ENCODE results near the gene COL4A1.
"Not testable (repeated sequence)": the region's sequence is repeated elsewhere in the genome, so short reads cannot be mapped to it uniquely, and the experiment has no call there.

Gene COL4A1

DNA sequence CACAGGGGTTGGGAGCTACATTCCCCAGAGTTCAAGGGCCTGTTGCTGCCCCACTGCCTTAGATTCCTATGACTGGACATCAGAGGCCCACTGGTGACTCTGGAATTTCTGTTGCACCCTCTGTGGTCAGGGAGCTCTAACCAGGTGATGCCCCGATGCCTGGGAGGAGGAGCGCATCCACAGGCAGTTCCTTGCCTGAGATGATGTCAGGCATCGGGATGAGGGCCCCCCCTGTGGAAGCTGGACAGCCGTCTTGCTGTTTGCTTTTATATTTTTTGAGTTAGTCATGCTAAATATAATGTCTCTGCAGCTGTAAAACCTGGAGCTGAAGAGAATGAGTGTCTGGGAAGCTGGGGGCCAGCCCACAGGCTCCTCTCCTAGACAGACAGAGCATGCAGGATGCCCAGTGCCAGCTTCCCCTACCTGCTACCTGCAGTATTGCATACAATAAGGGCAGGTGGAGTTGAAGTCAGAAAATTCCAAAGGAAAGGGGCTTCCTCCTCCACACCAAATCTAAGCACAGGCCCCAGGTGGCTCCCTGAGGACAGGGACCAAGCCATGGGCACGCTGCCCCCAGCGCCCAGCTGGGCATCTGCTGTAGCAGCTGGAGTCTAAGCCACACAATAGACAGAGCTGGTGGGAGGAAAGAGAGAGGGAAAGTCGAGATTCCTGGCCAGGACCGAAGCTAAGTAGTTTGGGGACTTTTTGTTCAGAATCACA, 16.4 kb upstream of the COL4A1 start:
- DNase-seq = no peak

DNA sequence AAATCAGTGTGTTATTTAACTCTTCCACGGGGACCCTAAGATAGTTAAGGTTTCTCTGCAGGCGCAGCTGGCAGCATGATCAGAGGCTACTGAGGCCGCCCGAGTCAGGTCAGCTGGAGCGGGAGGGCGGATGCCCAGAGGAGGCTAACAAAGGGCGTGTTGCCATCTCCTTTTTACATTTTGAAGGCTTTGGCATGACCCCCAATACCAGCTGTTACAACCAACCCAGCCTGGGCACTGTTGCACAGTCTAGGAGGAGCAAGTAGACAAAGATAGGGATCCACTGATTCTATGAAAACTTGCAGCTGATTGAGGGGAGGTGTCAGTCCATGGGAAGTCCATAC, 15.8 kb upstream of the COL4A1 start:
- DNase-seq = no peak

DNA sequence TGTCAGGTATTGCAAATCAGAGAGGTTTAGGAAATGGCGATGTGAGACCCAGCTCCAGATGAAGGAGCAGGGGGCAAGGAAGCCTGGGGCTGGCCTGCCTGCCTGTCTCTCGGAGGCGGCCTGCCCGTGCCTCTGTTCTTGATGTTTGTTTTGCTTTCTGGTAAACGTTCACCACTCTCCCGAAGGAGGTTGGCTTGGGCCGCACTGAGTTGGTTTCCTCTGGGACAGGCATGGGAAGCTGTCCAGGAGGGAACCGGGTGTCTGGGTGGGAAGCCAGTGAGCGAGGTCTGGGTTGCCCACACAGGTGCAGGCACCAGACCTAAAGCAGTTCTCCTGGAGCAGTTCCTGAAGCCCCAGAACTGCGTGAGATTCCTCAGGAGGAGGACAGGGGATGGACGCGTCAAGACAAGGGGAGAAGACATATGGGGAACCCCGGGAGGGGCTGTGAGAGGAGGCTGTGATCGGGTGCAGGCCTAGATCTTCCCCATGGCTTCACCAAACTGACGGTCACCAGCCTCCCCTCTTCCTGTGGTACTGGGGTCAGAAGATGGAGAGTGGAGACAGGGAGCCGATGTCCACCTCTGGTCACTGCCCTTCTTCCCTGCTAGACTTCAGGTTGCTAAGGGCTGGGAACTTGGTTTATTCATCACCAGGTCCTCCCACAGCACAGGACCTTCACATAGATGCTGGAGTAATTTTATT, 15.3 kb upstream of the COL4A1 start:
- DNase-seq = no peak

DNA sequence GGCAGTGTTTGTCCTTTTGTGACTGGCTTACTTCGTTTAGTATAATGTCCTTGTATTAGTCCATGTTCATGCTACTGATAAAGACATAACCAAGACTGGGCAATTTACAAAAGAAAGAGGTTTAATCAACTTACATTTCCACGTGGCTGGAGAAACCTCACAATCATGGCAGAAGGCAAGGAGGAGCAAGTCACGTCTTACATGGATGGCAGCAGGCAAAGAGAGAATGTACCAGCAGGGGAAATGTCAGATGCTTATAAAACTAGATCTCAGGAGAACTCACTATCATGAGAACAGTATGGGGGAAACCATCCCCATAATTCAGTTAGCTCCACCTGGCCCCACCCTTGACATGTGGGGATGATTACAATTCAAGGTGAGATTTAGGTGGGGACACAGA, 14.6 kb upstream of the COL4A1 start:
- DNase-seq = not testable (repeated sequence)

DNA sequence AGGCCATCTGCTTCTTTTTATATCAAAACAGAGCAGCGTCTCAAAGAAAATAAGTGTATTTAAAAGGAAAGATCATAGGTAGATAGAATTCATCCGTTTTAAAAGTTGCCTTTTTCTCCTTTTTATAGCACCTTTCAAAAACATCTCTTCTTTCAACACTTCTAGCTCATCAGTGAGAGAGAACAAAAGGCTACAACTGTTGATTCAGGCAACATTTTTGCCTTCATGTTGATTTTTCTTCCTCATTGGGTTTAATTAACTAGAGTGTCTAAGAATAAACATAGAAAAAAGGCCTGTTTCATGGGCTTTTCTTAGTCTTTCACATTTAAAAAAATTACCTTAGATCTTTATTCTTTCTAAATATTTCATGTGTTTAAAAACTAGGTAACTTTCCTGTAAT, 13.7 kb upstream of the COL4A1 start:
- DNase-seq = no peak

DNA sequence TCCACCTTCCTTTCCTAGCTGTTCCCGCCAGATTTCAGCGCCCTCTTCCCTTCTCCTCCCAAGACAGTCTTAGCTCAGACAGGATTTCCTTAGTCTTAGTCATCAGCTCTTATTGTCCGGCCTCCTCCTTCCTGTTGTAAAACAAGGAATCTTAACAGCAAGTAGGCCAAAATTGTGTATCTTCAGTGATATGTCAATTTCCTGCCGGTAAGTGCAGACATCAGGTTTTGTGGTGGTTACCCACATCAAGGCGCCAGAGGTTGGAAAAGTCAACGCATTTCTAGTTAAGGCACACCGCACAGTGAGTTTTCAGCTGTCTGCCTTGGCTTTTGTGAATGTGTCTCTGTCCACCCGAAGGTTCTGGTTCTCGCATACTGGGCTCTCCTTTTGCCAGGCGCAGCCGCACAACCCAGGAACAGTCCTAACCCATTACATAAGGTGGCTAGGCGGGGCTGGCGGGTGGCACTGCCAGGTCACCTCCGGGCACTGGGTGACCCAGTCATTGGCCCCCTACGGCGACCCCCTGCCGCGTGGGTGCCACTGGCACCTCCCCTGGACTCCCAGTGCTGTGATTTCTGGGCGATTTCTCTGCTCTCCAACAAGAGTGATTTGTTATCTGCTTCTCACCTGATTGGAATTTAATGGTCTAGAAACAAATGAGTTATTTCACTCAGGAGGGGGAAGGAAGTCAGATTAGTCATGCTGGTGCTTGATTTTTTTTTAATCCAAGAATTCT, 13.0 kb upstream of the COL4A1 start:
- peak in 1 of 4 experiments; percentile 4 for DNase-seq

DNA sequence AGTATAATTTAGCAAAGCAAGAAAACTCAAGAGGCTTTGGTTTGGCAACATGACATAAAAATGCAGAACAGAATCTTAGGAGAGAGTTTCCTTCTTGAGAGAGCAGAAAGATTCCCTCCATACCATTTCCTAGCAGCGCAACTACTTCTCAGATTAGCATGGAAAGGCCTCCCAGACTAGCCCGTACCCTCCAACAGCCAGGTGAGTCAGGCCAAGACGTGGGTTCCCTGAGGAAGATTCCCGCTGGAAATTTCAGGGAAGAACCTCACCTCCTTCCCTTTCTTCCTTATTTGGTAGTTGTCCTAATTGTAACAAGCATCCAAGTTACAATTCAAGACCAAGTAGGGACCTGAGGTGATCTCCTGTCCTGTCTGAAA, 12.4 kb upstream of the COL4A1 start:
- no peak for DNase-seq

DNA sequence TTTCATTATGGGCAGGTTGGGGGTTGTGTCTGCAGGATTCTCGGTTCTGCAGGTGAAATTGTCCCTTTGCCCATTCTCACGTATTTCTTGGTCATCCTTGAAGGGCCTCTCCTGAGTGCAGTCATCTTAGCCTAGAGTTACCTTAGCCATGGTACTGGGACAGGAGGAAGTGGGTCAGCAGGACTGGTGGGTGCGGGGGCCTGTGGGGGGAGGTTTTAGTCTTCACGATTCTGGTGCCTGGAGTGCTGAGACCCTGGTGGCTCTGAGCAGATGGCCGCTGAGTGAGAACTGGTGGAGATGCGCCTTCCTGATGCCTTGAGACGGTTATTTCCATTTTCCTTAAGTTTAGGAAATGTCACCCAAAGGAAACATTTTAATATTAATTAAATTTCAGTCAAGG, 12.0 kb upstream of the COL4A1 start:
- no peak for DNase-seq

DNA sequence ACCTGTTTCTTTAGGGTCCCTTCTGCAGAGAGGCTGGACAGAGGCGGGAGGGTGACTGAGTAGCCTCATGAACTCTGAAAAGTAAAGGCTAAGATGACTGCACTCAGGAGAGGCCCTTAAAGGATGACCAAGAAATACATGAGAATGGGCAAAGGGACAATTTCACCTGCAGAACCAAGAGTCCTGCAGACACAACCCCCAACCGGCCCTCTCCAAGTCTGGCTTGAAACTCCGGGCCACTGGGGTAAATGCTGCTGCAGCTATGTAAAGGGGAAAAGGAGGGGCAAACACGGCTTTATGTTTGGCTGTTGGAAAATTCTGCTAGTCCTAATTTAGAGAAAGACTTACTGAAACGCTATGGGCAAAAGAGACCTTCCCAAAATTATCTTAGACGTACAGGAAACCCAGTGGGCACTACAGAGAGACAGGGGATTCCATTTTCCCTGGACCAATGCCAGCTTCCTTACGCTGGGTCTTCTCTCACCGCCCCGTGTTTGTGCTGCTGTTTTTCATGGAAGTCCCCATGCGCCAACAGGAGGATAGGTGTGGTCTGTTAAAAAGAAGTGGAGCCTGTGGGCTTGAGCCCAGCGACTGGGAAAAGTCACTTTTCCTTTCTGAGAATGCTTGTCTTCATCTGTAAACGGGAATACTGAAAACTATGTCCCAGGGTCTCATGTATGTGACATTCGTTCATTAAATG, 10.7 kb upstream of the COL4A1 start:
- DNase-seq = no peak

DNA sequence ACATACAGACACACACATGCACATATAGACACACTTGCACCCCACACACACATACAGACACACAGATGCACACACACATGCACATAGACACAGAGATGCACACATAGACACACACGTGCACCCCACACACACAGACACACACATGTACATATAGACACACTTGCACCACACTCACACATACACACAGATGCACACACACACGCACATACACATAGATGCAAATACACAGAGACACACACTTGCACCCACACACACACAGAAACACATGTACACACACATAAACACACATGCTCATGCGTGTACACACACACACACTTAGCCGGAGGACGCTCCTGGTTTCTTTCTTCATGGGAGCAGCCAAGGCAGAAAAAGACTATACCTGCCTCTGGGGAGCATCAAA, 10.1 kb upstream of the COL4A1 start:
- no peak for DNase-seq

DNA sequence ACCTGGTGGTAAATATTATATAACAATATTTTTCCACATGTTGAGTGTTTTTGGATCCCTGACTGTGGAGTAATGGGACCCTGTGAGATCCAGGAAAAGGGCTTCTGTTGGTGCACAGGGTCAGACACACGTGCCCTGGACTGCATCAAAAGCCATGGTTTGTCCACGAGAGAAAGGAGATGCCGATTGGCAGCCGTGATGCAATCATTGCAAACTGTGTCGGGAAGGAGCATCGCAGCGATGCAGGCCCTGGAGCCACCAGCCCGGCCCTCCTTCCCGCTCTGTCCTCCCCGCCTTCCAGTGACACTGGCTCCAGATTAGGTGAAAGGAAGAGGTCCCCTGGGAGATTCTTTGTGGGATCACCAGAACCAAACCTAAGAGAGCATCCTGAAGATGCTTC, 9.2 kb upstream of the COL4A1 start:
- no peak for DNase-seq

DNA sequence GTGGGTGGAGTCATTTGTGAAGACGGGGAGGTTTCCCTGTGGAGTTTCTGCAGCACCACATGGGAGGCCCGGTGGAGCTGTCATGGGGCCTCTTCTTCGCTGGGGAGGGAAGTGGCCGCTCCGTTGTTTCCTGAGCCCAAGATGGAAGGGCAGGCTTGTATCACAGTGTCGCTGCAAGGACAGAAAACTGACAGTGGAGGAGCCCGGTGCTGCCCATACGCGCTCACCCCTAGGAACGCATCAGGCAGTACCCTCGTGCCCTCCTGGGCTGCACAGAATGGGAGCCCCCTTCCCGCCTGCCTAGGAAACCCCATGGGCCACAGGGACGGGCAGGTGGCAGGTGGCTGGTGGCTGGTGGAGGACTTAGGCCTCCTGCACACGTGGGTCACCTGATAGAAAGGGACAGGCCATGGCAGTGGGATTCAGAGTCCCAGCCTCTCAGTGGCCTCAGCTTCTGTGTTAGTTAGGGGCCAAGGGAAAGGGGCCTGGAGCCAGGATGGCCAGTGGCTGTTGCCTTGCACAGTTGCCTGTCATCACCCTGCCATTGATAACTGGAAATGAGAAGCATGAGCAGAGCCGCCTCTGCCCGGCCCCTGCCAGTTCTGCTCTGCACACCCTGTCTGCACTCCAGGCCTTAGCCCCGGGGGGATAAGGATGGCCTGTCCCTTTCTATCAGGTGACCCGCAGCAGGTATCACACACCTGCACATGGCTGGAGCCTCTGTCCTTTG, 7.7 kb upstream of the COL4A1 start:
- no peak for DNase-seq

DNA sequence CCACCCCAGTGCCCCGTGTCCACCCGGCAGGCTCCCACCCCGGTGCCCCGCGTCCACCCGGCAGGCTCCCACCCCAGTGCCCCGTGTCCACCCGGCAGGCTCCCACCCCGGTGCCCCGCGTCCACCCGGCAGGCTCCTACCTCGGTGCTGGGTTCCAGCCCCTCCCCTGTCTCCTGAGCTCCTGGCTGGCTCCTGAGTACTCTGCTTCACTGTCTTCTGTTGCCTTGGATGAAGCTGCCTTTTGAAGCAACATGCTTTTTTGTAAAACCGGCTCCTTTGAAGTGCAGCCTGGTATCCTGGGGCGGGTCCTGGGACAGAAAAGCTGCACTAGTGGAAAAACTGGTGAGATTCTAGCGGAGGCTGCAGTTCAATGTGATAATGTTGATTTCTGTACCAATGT, 6.8 kb upstream of the COL4A1 start:
- DNase-seq = not testable (repeated sequence)

DNA sequence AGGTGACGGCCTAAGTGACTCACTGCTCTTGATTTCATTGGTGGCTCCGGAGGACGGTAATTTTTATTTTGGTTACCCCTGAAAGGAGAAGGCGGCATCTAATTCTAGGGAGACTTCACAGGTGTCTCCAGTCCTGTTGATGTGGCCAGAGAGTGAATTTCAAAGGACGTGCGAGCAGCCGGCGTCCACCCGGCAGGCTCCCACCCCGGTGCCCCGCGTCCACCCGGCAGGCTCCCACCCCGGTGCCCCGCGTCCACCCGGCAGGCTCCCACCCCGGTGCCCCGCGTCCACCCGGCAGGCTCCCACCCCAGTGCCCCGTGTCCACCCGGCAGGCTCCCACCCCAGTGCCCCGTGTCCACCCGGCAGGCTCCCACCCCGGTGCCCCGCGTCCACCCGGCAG, 6.3 kb upstream of the COL4A1 start:
- not testable (repeated sequence) for DNase-seq

DNA sequence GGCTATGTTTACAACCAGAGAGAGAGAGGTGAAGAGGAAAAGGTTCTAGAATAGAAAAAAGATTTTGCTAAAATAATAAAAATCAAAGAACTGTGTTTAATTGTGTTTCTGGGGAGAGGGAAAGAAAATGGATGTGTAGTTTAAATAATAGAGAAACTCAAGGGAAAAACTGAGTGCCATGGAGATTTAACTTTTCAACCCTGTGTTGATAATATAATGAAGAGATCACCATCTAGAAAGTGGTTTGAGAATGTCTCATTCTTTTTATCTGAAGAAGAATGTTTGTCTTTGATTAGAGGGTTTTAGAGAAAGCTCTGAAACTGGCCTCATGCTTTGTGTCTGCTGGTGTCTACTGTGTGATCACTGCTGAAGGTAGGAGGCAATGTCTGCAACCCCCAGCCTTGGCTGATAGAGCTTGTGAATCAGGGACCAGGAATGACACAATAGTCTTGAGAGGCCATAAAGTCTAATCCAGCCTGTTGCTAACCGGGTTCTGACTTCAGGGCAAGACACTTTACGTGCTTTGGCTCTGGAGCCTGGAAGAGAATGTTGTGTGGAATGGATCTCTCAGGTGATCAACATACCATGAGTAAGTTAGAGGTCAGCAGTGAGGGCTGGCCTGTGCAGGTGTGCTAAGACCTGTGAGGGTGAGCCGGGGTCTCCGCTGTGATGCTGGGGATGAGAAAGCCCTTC, 5.5 kb upstream of the COL4A1 start:
- DNase-seq = no peak

DNA sequence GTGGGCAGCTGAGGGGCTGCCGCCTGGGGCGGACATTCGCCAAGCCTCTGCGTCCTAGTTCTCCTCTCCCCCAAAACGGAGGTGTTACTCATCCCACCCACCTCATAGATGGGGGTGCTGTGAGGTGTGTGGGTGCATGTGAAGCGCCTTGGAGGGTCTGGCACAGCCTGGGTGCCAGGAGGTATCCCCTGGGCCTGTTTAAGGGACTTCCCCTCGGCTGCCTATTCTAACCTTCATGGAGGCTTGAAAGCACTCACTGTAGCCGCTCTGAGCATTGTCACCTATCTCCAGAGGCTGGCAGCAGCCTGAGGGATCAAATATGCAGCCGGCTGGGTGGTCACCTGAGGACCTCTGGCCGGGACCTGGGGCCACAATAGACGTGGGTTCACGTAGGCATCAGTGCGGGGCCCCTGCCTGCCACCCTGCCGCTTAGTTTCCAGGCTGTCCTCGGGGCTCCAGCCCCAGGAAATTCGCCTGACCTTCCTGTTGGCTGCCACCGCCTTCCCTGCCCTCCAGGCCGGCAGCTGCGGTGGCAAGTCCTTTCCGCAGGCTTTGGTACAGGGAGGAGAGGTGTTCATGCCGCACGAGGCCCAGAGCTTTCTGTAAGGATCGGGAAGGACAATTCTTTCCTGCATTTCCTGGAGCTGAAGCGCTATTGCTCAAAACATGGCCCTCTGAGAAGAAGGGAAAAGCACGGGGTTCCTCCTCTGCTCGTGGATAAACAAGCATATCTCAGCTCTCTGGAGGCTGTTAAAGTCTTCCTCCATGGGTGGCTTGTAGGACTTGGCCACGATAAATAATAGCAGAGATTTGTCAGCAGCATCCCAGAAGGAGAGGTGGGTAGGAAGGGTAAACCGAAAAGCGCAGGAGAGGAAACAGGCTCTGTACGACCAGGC, 4.7 kb upstream of the COL4A1 start:
- no peak for DNase-seq

DNA sequence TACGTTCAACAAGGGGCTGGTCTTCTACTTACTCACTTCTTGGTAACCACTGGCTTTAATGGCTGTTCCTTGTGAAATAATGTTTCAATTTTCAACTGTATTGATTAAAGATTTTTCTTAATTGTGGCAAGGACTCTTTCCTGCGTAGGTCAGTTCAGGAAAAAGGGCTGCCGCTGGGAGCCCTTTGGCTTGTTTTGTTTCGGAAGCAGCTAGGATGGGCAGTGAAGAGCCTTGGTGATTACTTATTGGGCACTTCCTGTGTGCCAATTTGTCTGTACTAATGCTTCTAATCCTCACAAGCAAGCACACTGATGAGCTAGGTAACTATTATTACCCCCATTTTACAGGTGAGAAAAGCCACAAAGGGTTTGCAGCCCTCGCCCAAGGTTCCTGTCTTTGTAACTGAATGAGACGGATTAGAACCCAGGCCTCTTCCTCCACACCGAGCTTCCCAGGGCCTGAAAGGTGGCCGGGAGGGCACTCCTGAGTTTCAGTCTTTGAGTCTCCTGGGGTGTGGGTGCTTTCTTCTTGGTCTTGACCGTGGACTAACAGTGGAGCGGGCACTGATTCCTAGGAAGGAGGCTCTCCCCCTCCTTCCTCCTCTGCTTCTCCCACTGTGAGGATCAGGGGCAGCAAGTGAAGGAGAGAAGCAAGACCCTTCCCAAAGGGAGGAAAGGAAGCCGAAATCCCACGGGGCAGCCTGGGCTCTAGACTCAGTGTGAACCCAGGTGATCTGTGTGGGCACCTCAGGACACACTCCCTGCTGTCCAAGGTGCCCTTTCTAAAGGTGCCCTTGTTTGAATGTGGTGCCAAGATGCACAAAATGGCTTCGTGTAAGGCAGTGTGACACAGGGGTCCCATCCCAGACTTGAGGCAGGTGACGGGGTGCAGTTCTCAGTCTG, 3.8 kb upstream of the COL4A1 start:
- no peak for DNase-seq

DNA sequence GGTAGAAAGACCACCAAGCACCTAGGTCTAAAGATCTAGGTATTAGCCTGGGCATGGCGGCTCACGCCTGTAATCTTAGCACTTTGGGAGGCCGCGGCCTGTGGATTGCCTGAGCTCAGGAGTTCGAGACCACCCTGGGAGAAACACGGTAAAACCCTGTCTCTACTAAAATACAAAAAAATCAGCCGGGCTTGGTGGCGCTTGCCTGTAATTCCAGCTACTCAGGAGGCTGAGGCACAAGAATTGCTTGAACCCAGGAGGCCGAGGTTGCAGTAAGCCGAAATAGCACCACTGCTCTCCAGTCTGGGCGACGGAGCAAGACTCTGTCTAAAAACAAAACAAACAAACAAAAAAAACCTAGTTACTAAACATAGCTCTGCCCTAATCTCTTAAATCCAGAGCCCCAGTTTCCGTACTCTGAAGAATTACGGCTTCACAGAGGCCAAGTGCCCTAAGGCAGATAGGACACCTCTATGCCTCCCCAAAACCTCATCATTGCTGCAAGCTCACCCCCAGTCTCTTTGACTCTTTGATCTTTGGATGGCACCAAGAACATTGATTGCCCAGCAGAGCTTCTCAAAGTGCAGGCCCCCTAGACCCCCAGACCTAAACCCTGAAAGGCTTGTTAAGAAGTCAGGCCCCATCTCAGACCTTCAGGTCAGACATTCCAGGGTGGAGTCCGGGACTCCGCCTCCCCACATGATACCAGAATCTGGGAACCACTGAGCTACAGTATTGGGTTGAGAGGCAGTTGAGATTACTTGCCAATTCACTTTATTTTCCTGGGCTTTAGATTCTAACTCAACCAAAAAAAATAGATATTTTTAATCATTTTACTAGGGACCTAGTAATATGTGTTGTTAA, 2.9 kb upstream of the COL4A1 start:
- DNase-seq = no peak

Measured in activated naive CD4-positive, alpha-beta T cell (primary cell).